NAMALWA (cell line): Measurements from ENCODE around the gene SOX6.
A peak's percentile ranks its signal among the peaks of the same experiment; 100 is the strongest.

Source experiments
- DNase-seq: peaks from one replicate; pipeline ENCODE4 v3.0.0-alpha.2; 2015; ENCODE audit warnings: low spot score

SOX6 gene

DNA sequence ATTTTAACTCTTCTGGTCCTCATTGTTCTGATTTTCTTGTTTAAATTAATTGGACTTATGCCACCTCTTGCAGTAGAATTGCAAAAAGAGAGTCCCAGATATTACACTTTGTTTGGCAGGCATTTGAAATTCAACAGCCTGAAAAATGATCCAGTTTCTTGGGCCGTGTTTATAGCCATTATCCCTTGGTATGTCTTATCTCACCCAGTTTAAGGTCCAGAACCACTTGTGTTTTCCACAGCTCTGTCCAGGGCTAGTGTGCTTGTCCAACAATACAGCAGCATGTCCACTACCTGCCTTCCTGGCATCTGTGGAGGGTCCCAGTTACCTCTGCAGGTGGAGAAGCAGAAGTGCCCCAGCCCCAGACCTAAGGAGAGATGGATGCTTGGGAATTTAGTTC lies 397.4 kb downstream of the SOX6 start:
- no peak for DNase-seq

- DNase-seq = no peak
Measured at GRCh38 chr11:15957234-15957633, 399.1 kb downstream of the SOX6 start.

GRCh38 chr11:15956302-15956701 lies 400.0 kb downstream of the SOX6 start:
- no peak for DNase-seq

- DNase-seq = no peak
Measured at GRCh38 chr11:15955595-15955994, 400.8 kb downstream of the SOX6 start.

DNA sequence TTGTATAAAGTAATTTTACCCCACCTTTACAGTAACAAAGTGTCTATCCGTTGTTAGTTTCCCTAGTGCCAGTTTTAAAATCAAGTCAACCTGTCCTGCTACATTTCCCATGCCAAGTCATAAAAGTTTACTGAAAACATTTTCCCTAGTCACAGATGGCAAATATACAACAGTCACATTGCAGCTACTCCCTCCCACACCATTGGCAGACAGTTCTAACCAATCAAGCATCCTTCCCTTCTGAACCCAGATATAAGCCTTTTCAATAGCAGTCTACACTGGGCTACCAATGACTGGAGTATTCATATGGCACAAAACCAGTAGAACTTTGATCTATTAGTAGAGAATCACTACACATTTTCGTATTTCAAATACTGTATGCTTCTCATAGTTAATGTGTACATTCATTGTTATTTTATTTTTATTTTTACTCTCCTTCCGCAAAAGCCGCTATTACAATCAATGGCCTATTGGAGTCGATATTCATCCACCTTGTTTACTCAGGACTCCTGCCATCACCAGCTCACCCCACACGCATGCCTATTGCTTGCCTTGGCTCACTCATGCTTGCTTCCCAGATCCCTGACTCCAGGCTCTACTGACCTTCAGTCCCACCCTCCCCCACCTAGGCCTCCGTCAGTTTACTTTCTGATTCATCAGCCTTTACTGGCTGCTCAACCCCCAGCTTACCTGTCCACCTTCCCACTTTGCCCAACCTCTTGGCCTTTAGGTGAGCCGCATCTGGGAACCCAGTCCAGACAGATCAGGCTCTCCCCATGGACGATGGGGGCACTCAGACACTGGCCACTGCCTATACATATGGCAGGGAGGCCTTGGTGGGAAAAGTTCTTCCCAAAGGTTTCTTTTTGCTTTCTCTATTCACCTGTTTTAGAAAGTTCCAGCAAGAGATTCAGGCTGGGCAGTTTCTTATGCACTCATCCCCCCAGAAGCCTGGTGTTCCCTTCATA lies 408.4 kb downstream of the SOX6 start:
- no peak for DNase-seq

DNA sequence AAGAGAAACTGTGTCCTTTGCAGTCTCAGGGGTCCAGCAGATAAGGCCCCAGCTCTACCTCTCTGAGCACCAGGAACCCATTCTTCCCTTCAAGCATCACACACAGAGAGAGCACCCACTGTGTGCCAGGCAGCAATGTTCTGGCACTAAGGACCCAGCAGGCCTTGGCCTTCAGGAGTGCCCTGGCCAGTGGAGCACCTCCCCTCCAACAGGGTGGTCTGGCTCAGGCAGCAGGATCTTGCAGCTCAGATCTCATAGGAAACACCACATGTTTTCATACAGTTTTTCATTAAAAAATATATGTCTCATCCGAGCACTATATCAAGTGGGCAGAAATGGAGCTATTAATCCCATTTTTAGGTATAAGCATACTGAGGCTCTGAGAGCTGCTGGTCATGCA lies 410.6 kb downstream of the SOX6 start:
- DNase-seq = no peak

DNA sequence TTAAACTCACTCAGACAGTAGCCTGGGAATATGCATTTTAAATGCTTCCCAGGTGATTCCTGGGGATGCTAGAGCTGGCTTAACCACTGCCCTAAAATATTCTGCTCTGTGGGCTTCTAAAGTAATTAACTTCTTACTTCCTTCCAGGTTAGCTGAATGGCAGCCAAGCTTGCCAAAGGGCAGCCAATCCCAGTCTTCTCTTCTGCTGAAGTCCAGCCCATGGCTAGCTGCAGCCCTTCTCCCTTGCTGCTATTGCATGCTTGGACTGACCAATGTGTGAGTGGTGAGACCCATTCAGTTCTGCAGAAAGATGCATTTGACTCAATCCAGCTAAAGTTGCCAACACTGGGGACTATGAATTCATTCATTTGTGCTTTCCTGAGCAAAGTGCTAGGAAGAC lies 411.9 kb downstream of the SOX6 start:
- no peak for DNase-seq

DNA sequence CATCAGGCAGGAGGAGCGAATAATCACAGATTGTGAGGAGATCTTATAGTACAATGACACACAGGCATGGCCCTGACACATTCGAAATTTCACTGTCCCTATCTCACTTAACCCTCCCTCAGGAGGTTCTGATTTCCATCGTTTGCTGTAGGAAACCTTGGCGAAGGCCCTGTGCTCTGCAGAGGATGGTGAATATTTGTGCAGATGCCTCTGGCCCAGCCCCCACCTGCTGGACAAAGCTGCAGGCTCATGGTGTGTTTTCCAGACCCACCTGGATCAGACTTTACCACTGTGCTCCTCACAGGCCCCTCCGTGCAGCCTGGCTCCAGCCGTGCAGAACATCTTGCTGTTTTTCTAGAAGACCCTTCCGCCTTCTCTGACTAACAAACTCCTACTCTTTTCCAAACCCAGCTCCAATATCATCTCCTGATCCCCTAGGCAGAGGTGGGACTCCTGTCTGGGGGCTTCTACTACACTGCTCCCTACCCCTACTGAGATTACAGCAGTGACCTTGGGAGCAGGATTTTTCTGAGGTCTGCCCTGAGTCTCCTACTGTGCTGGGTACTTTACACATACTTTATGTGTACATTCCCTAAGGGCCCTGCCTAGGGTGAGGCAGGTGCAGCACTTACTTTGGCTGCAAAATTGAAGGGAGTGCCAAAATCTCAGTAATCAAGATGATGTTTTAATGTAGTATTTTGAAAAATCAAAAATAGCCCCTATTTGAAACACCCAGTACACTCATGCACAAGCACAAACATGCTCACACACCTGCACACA lies 412.7 kb downstream of the SOX6 start:
- no peak for DNase-seq

DNA sequence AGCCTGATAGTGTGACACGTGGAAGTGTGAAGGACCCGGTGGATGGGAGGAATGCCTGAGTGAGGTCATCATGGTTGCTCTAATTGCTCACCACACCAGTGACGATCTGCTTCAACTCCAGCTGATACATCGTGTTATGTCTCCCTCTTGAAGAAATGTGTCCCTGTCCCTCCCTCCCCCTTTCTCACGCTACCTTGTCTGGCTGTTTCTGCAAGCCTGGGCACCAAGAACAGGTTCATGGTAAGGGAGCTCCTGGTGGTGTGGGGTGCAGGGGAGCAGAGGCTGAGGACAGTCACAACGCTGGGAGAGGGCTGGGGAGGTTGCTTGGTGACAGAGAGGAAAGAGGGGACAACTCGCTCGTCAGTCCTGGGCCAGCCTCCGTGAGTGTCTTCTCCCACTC lies 413.4 kb downstream of the SOX6 start:
- no peak for DNase-seq

DNA sequence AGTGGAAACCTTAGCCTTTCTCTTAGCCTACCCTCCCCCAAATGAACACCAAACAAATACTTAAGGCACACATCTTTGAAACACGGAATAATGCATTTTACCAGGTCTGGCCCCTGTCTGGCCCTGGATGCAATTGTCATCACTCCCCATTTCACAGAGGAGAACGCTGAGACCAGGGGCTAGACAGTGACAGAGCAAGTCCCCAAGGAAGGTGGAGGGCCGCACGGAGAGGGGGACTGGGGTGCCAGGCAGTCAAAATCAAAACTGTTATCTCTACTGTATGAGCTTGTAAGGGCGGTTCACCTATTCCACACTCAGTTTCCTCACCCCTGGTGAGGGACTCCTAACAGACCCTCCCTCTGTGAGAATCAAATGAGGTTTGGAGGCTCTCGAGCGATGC lies 414.2 kb downstream of the SOX6 start:
- DNase-seq = no peak

DNA sequence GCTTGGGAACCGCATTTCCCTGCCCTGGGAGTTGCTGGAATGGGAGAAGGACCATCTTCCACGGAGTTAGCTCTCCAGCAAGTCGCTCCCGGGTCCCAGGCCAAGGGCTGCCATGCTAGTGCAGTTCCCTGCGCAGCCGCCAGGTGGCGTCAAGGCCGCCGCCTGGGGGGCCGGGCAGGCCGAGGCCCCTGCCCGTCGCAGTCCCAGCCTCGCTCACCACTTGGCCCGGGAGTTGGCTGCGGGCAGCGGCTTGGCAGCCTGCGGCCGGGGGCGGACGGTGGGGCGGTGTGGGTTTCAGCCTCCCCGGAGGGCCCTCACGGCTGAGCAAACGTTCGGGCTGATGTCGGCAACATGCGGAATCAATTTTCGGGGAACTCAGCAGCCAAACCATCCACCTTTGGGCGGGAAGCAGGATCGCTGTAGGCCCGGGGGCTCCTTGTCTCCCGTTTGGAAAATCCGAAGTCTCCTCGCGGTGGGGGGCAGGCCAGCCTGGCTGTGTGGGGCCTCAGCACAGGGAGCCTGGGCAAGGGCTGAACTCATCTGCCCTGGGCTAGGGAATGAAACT lies 415.1 kb downstream of the SOX6 start:
- peak; percentile 30 for DNase-seq

DNA sequence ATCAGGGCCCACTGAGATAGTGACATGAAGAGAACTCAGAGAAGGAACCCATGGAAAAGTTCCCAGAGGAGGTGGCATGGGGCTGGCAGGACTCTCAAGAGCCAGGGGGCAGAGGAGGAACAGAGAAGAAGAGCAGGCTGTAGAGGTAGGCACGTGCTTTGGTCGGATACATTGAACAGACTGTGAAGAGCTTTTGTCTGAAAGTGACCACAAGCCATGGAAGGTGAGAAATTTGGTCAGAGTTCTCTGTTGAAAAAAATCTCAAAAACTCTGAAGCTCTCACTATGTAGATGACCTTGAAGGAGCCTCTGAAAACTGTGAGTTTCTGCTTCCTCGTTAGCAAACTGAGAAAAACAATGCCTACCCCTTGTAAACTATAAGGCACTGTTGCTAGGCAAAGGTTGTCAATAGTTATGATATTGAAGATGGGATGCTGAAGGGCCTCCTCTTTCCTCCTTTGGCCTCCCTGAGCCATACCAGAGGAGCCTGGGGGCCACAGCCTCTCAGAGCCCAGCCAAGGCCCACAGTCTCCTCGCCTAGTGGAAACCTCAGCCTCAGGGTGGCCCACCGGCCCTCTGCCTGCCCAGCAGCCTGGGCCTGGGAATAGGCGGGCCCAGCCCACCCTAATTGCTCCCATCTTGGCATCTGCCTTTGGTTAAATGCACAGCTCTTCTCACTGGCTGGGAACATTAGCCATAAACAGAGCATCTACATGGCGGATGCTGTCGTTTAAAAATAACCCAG lies 415.7 kb downstream of the SOX6 start:
- DNase-seq = no peak

GRCh38 chr11:15938983-15939382 lies 417.4 kb downstream of the SOX6 start:
- DNase-seq = no peak

DNA sequence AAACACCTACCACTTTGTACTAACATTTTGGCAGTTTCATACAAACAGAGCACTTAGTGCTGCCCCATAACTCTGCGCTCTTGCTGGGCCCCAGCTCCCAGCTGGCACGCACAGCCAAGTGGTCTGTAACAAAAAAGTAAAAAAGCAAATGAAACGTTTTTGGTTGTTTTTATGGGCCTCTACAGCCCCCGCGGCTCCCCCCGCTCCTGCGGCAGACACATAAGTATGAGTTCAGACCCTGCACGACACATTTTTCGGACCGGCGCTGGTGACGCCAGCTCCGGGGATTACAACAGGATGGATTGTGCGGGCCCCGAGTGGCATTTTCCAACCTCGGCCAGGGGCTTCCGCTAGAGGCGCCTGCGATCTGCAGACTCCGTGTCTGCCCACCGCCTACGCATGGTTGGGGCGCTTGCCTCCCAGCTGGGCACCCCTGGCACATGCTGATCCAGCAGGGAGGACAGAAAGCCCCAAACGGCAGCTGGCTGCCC lies 418.2 kb downstream of the SOX6 start:
- no peak for DNase-seq

DNA sequence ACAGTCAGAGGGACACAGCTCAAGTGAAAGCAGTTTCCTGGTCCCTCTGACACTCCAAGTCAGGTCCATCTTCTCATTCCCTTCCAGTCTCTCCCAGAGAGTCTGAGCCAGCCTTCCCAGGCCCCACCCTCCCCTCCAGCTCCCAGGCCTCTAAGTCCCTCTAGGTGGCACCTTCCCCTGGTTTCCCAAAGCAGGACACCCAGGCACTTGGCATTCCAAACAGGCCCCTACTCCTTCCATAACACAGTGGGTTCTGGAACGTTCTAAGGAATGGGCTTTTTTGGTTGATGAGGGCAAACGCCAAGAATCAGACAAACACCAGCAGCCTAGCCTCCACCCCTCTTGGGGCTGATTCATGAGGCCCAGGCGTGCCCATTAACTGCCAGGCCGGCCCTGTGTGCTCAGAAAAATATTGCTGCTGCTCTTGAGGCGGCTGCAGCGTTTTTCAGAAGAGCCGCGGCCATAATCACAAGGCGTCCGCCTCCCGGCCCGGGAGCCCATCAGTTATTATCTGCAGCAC lies 418.7 kb downstream of the SOX6 start:
- no peak for DNase-seq

DNA sequence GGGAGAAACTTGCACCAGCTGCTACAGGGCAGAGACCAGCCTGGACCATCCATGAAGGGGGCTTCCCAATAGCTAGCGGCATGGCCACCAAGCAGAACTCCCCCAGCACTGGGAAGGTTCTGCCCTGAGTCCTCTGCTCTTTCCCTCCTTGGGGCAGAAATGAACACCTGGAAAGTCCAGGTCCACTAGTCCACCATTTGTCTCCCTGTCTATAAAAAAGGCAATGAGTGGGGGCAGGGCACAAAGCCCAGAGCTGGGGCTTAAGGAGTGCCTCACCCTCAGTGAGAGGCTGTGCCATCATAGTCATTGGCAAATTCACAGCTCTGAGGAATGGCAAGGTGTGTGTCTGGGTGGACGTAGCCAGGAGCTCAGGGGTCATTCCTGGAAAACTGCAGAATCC lies 420.3 kb downstream of the SOX6 start:
- DNase-seq = no peak

DNA sequence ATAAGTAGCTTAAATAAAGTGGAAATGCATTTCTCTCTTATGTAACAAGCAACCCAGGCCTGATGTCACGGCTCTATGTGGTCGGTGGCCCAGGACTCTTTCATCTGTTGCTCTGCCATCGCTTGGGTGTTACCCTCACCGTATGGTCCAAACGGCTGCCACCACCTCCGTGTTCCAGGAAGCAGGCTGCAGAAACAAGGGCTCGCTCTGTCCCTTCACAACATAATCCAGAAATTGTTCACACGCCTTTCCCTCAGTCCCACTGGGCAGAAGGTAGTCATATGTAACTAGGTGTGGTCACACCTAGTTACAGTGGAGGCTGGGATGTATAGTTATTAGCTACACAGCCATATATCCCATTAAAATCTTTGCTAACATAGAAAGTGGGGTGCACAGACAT lies 421.0 kb downstream of the SOX6 start:
- no peak for DNase-seq

DNA sequence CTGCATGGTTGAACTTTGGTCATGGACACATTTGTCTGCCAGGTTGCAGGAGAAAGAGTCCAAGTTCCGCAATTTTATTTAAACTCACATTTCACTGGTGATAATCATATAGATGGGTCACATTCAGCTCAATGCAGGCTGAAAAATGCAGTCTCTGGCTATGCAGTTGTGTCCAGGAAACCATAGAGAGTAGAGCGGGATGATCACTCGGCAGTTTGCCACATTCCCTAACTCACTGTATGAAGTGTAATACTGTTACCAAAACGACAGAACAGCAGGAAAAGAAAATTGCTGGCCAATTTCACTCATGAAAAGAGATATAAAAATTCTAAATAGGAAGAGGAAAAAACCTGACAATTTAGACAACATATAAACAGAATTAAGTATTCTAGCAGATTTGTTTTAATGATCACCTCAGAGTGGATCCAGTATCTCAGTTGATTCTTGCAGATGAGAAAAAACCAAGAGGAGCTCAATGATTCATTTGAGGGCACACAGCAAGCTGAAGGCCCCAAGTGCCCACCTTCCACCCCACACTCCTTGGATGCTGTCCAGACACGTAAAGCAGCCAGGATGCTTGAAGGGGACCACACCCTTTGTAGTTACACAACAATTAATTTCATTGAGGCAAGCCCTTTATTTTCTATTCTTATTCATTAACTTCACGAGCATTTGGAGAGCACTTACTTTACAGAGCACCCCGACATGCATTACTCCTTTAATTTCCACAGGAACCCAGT lies 422.3 kb downstream of the SOX6 start:
- no peak for DNase-seq

DNA sequence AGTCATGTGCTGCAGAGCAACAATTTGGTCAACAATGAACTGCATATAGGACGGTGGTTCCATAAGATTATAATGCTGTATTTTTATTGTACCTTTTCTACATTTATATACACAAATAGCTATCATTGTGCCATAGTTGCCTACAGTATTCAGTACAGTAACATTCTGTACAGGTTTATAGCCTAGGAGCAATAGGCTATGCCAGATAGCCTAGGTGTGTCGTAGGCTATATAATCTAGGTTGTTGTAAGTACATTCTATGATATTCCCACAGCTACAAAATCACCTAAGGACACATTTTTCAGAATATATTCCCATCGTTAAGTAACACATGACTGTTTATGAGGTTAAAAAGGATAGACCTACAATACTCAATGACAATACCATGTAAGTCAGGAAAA lies 423.9 kb downstream of the SOX6 start:
- no peak for DNase-seq

- no peak for DNase-seq
Measured at GRCh38 chr11:15931497-15931896, 424.8 kb downstream of the SOX6 start.

- DNase-seq = no peak
Measured at GRCh38 chr11:15930442-15931025, 425.8 kb downstream of the SOX6 start.
